H1 (cell line): Measurements from ENCODE around the gene LRRC74B. TPM values are rescaled to one million over a fixed set of nuclear protein-coding genes. Genes with fewer than 3 reads are reported as not detected.

ENCODE experiments used
- CTCF ChIA-PET: fragments of 300-600 bp; sonication (Branson Sonifier 250); formaldehyde crosslinking; loops from one replicate; lab custom pipeline; 2021; ENCODE audit not compliant: partially characterized antibody; lab: Charles Lee
- POLR2A ChIA-PET: fragments of 300-600 bp; sonication (Branson Sonifier 250); formaldehyde crosslinking; loops from one replicate; lab custom pipeline; 2021; ENCODE audit warnings: inconsistent platforms; ENCODE audit not compliant: partially characterized antibody; lab: Charles Lee
- DNase-seq, 2 experiments: peaks; one replicate each; pipeline versions ENCODE4 v3.0.0 to v3.0.0-alpha.2; 2010 to 2022; ENCODE audit warnings: low spot score in 2 of 2, low read depth in 1 of 2, mixed read lengths in 1 of 2
- FAIRE-seq: peaks from 2 replicates; lab custom pipeline; 2011; peaks lifted over from hg19 to GRCh38; lab: Jason Lieb, UNC
- H2AFZ ChIP-seq: 2 replicates; pipeline ENCODE4 v1.8.1; 2012; ENCODE audit warnings: low read length, inconsistent platforms
- H2AK5ac ChIP-seq: 2 replicates; pipeline ENCODE4 v1.6.1; 2013; ENCODE audit warnings: low read depth, low read length
- H2BK120ac ChIP-seq: replicated peaks from 2 replicates; pipeline ENCODE3; 2013; ENCODE audit warnings: low read depth, low read length, inconsistent platforms
- H2BK12ac ChIP-seq: 2 replicates; pipeline ENCODE4 v1.6.1; 2013; ENCODE audit warnings: low read depth, low read length
- H2BK15ac ChIP-seq: 2 replicates; pipeline ENCODE4 v1.6.1; 2013; ENCODE audit warnings: low read length
- H2BK20ac ChIP-seq: 2 replicates; pipeline ENCODE4 v1.6.1; 2013; ENCODE audit warnings: low read length
- H2BK5ac ChIP-seq: 2 replicates; pipeline ENCODE4 v1.6.1; 2013; ENCODE audit warnings: low read depth, low read length
- H3K14ac ChIP-seq: 2 replicates; pipeline ENCODE4 v1.6.1; 2013; ENCODE audit warnings: inconsistent platforms; ENCODE audit not compliant: insufficient read length
- H3K18ac ChIP-seq: 2 replicates; pipeline ENCODE4 v1.6.1; 2013; ENCODE audit warnings: low read length; ENCODE audit errors: extremely low read depth
- H3K23ac ChIP-seq: 2 replicates; pipeline ENCODE4 v1.6.1; 2013; ENCODE audit warnings: inconsistent platforms; ENCODE audit not compliant: insufficient read length
- H3K23me2 ChIP-seq: 2 replicates; pipeline ENCODE4 v1.6.1; 2013; ENCODE audit warnings: low read depth, low read length
- H3K27ac ChIP-seq: 2 replicates; pipeline ENCODE4 v1.6.1; 2011; ENCODE audit warnings: low read depth, low read length, inconsistent platforms
- H3K27me3 ChIP-seq, 4 experiments: replicated peaks in 1 of 4; 1 replicate in 1 of 4; 2 replicates in 3 of 4; pipeline versions ENCODE4 v1.6.1 to v1.8.1; 2011 to 2013; ENCODE audit warnings: low read length in 3 of 4, mild to moderate bottlenecking in 3 of 4, inconsistent platforms in 2 of 4, mixed read lengths in 2 of 4, moderate library complexity in 1 of 4; ENCODE audit not compliant: control insufficient read depth in 3 of 4, insufficient read depth in 3 of 4; ENCODE audit errors: extremely low read depth in 1 of 4
- H3K36me3 ChIP-seq, 4 experiments: 2 replicates each; pipeline versions ENCODE4 v1.6.1 to v1.8.1; 2011 to 2013; ENCODE audit warnings: mild to moderate bottlenecking in 4 of 4, low read length in 3 of 4, moderate library complexity in 2 of 4, control low read depth in 1 of 4, inconsistent platforms in 1 of 4; ENCODE audit not compliant: insufficient read depth in 4 of 4, control insufficient read depth in 2 of 4
- H3K4ac ChIP-seq: replicated peaks from 2 replicates; pipeline ENCODE3; 2013; ENCODE audit warnings: low read length, low read depth, mixed read lengths, inconsistent platforms; ENCODE audit not compliant: insufficient read length
- H3K4me1 ChIP-seq, 4 experiments: replicated peaks in 1 of 4; 1 replicate in 1 of 4; 2 replicates in 3 of 4; pipeline versions ENCODE4 v1.6.1 to v1.8.1; 2011 to 2013; ENCODE audit warnings: low read length in 3 of 4, inconsistent platforms in 2 of 4, mixed read lengths in 1 of 4; ENCODE audit not compliant: insufficient read depth in 4 of 4, control insufficient read depth in 3 of 4
- H3K4me2 ChIP-seq, 2 experiments: 2 replicates each; pipeline versions ENCODE4 v1.6.1 to v1.8.1; 2011 to 2013; ENCODE audit warnings: low read depth in 2 of 2, low read length in 2 of 2, control low read depth in 1 of 2, inconsistent platforms in 1 of 2, mild to moderate bottlenecking in 1 of 2; ENCODE audit not compliant: insufficient read depth in 1 of 2
- H3K4me3 ChIP-seq, 4 experiments: fragments of 200-600, 300-600 bp in 1 of 4; sonication (generic), shearing (Covaris generic), sonication (Bioruptor Twin) in 1 of 4; 2 replicates each; pipeline versions ENCODE4 v1.5.1 to v1.8.1; 2011 to 2016; ENCODE audit warnings: low read length in 4 of 4, low read depth in 3 of 4, control low read depth in 2 of 4, inconsistent platforms in 2 of 4, mild to moderate bottlenecking in 2 of 4, mixed read lengths in 1 of 4, moderate library complexity in 1 of 4; ENCODE audit not compliant: insufficient read depth in 2 of 4; ENCODE audit errors: extremely low read depth in 1 of 4
- H3K56ac ChIP-seq: replicated peaks from 2 replicates; pipeline ENCODE3; 2013; ENCODE audit warnings: low read depth, mild to moderate bottlenecking, mixed read lengths, low read length, inconsistent platforms; ENCODE audit not compliant: insufficient read length
- H3K79me1 ChIP-seq: 2 replicates; pipeline ENCODE4 v1.6.1; 2013; ENCODE audit warnings: low read depth, low read length, control low read depth
- H3K79me2 ChIP-seq, 2 experiments: 2 replicates each; pipeline versions ENCODE4 v1.6.1 to v1.8.1; 2012 to 2013; ENCODE audit warnings: low read length in 2 of 2, mild to moderate bottlenecking in 2 of 2, inconsistent platforms in 1 of 2; ENCODE audit not compliant: insufficient read depth in 2 of 2, control insufficient read depth in 1 of 2
- H3K9ac ChIP-seq, 4 experiments: replicated peaks in 1 of 4; 1 replicate in 1 of 4; 2 replicates in 3 of 4; pipeline versions ENCODE4 v1.6.1 to v1.8.1; 2011 to 2013; ENCODE audit warnings: low read depth in 3 of 4, low read length in 3 of 4, control low read depth in 2 of 4, mild to moderate bottlenecking in 2 of 4, moderate library complexity in 2 of 4, inconsistent platforms in 1 of 4; ENCODE audit errors: extremely low read depth in 1 of 4
- H3K9me3 ChIP-seq, 2 experiments: 2 replicates each; pipeline versions ENCODE4 v1.6.1 to v1.8.1; 2012 to 2013; ENCODE audit warnings: mild to moderate bottlenecking in 2 of 2, moderate library complexity in 2 of 2, control low read depth in 1 of 2, inconsistent platforms in 1 of 2, low read depth in 1 of 2, low read length in 1 of 2, mixed read lengths in 1 of 2; ENCODE audit not compliant: insufficient read depth in 2 of 2
- H4K20me1 ChIP-seq, 2 experiments: replicated peaks in 1 of 2; 2 replicates each; pipeline versions ENCODE3 to v1.8.1; 2011 to 2013; ENCODE audit warnings: inconsistent platforms in 2 of 2, low read length in 2 of 2, mild to moderate bottlenecking in 1 of 2; ENCODE audit not compliant: insufficient read depth in 2 of 2, control insufficient read depth in 1 of 2
- H4K5ac ChIP-seq: 2 replicates; pipeline ENCODE4 v1.6.1; 2013; ENCODE audit warnings: low read length, low read depth, mixed read lengths, inconsistent platforms; ENCODE audit not compliant: insufficient read length
- H4K8ac ChIP-seq: 2 replicates; pipeline ENCODE4 v1.8.0; 2013; ENCODE audit warnings: mild to moderate bottlenecking, moderate library complexity, low read length, inconsistent platforms; ENCODE audit not compliant: insufficient read depth; ENCODE audit errors: extremely low read depth
- H4K91ac ChIP-seq: replicated peaks from 2 replicates; pipeline ENCODE3; 2013; ENCODE audit warnings: low read length, mixed read lengths, inconsistent platforms; ENCODE audit not compliant: insufficient read length
- ASH2L ChIP-seq: fragments of 200-600, 300-600 bp; sonication (generic); IDR thresholded peaks from one replicate; pipeline ENCODE4 v1.7.1; 2017; ENCODE audit warnings: low read length
- MAFK ChIP-seq: IDR thresholded peaks from 2 replicates; pipeline ENCODE4 v1.6.1; 2012; ENCODE audit warnings: low read depth, mild to moderate bottlenecking, improper control_type of control experiment, low read length
- POLR2A ChIP-seq, 2 experiments: IDR thresholded peaks; 1 replicate in 1 of 2; 2 replicates in 1 of 2; pipeline ENCODE4 v1.6.1; 2011; ENCODE audit warnings: low read depth in 2 of 2, low read length in 2 of 2, mild to moderate bottlenecking in 2 of 2; ENCODE audit errors: control extremely low read depth in 1 of 2
- POLR2AphosphoS5 ChIP-seq: IDR thresholded peaks from 2 replicates; pipeline ENCODE4 v1.6.1; 2011; ENCODE audit warnings: low read depth, low read length
- SIRT6 ChIP-seq: IDR thresholded peaks from one replicate; pipeline ENCODE4 v1.7.1; 2012; ENCODE audit warnings: low read length, inconsistent platforms
- TAF1 ChIP-seq: IDR thresholded peaks from 2 replicates; pipeline ENCODE4 v1.6.1; 2011; ENCODE audit warnings: mild to moderate bottlenecking, low read depth, low read length
- TBP ChIP-seq: IDR thresholded peaks from 2 replicates; pipeline ENCODE4 v1.6.1; 2011; ENCODE audit warnings: low read depth, low read length, improper control_type of control experiment
- WGBS, 2 experiments: shearing (Covaris generic) in 1 of 2; methylation state at CpG; one replicate each; pipeline versions ENCODE4 v1.1.6 to v1.1.7; 2013 to 2015; ENCODE audit warnings: low lambda C conversion rate in 2 of 2, mixed read lengths in 2 of 2, inconsistent platforms in 1 of 2, low coverage in 1 of 2, missing lambda C conversion rate in 1 of 2; ENCODE audit not compliant: insufficient replicate concordance in 2 of 2, insufficient coverage in 1 of 2, insufficient read length in 1 of 2; ENCODE audit errors: extremely low coverage in 1 of 2, missing lambda C conversion rate in 1 of 2; 5-methylcytosine and 5-hydroxymethylcytosine counted together
- polyA plus RNA-seq, 7 experiments: library from polyadenylated mRNA; depleted of rRNA in 3 of 7; stranded (reverse) in 5 of 7; unstranded in 2 of 7; fragments of >200 nt in 5 of 7; fragments of 200-250 nt in 2 of 7; gene quantifications; 1 replicate in 5 of 7; 2 replicates in 1 of 7; 4 replicates in 1 of 7; pipeline versions ENCODE4 v1.2.1 to v1.2.3, GENCODE V29; 2011 to 2013; ENCODE audit warnings: missing spikeins in 2 of 7, mixed read lengths in 2 of 7
- total RNA-seq: library from RNA; stranded (reverse); fragmentation: NEBNext Ultra II Directional; extraction: Animal tissue kit (Norgen Biotek cat#: 25700); gene quantifications from 2 replicates; pipeline ENCODE4 v1.2.1, GENCODE V29; 2021

The LRRC74B gene
- total and polyA plus RNA-seq, 2 of the 8 experiments (the other 6 are each of a cell fraction or from before 2014, with no cell fraction given): not detected

DNA sequence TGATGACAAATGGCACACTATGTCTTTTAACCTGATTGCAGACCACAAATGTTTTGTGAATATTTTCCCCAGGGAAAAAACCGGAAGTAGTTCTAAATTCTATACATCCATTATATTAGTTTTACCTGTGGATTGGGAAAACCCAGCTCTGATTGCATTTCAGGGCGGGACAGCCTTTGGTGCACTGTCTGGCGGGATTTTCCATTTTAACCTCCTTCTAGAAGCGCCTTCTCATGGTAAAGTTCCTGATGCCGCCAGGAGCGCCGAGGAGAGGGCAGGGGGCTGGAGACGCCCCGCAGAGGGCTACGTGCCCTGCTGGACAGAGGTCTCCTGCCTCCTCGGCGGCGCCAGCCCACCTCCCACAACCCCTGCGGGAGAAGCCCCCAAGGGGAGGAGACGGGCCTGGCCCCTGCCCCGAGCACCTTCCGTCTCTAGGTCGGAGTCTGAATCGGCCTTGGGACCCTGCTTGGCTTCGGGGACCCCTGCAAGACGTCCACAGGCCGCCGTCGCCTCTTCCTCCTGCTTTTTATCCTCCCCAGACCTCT lies 32.0 kb upstream of the LRRC74B start:
- Histone ChIP-seq H3K23me2 (peaks cover 6% of the 10 kb centered on the region; the same call in 1 of the 2 replicates), H3K27me3 (peaks cover 0 to 4% (median 3%) of the 10 kb centered on the region in 4 experiments; a peak in 4 of 7 replicates), H3K56ac (peak overlapping the region; percentile 74), H3K4ac (no peak overlapping the region), H3K79me2 (no peaks in the 10 kb centered on the region), H3K79me1 (no peaks in the 10 kb centered on the region; the same call in 1 of the 2 replicates), H2BK20ac (no peak overlapping the region), H3K4me3 (peak overlapping the region; percentile 51 to 75 (median 64)), H3K27ac (no peak overlapping the region), H3K36me3 (peaks cover 0 to 2% (median 0%) of the 10 kb centered on the region in 4 experiments; a peak in 1 of 8 replicates), H2AFZ (peak overlapping the region; percentile 35; the same call in 1 of the 2 replicates), H2BK5ac (peak overlapping the region; percentile 44; the same call in 1 of the 2 replicates), H4K5ac (peak overlapping the region; percentile 28), H2BK15ac (no peak overlapping the region), H2AK5ac (no peak overlapping the region), H2BK12ac (no peak overlapping the region), H4K91ac (no peak overlapping the region), H2BK120ac (no peak overlapping the region), H4K8ac (0 out of 2 replicates have a peak overlapping the region, but pooled peaks have one; percentile 39), H3K14ac (no peak overlapping the region), H3K18ac (peak overlapping the region; percentile 48), H3K23ac (no peak overlapping the region), H3K4me2 (peak overlapping the region; percentile 68 to 97), H3K9me3 (no peaks in the 10 kb centered on the region), H3K4me1 (peaks cover 15 to 31% (median 19%) of the 10 kb centered on the region in 4 experiments), H4K20me1 (peaks cover 0 to 8% of the 10 kb centered on the region in 2 experiments), H3K9ac (peak overlapping the region in 1 of 4 experiments; percentile 31; a peak in 3 of 7 replicates)
- DNase-seq: no peak
- 5% methylated on average over 24 of the region's 24 CpGs; no CpG with 5 or more reads in 1 of the 2 experiments for WGBS, 2 experiments
- TF ChIP-seq MAFK (no peak), POLR2AphosphoS5 (0 out of 2 replicates have a peak, but pooled peaks have one; percentile 36), SIRT6 (no peak), TAF1 (0 out of 2 replicates have a peak, but pooled peaks have one; percentile 41), ASH2L (peak; percentile 48), POLR2A (IDR thresholded peaks at IDR 0.05; ENCODE audit: control extremely low read depth in 1 of 2, low read depth in 2 of 2, low read length in 2 of 2) (0 out of 3 replicates have a peak, but pooled peaks of 1 of the 2 experiments have one; percentile 46), TBP (0 out of 2 replicates have a peak, but pooled peaks have one; percentile 18)
- ChIA-PET POLR2A (interaction anchor here (0.8 to 1.4 kb wide), 2 partner anchors 11 to 32 kb away, joined by 3 to 8 read pairs; partner anchors contain the start of genes LZTR1 and THAP7), CTCF (interaction anchor here (0.6 to 2.3 kb wide), 7 partner anchors 10 to 128 kb away, joined by 3 to 7 read pairs (median 3); partner anchors contain the start of gene LZTR1)
- FAIRE-seq: no peak
